NCI-H1436 (cell line): ENCODE measurements around the gene TMEM190.
A peak's percentile ranks its signal among the peaks of the same experiment; 100 is the strongest.
"Not testable (repeated sequence)": the region's sequence is repeated elsewhere in the genome, so short reads cannot be mapped to it uniquely, and the experiment has no call there.

Experiments
- DNase-seq: peaks from one replicate; lab custom pipeline; 2025; lab: John Stamatoyannopoulos, UW

The TMEM190 gene

GRCh38 chr19:55391702-55392615, 15.3 kb downstream of the TMEM190 start:
- no peak for DNase-seq

GRCh38 chr19:55392820-55393761, 16.5 kb downstream of the TMEM190 start:
- no peak for DNase-seq

GRCh38 chr19:55398200-55398925, 21.7 kb downstream of the TMEM190 start:
- no peak for DNase-seq

GRCh38 chr19:55400281-55401087, 23.9 kb downstream of the TMEM190 start:
- no peak for DNase-seq

- not testable (repeated sequence) for DNase-seq
These were observed 24.8 kb downstream of the TMEM190 start for GRCh38 chr19:55401390-55401789.

- DNase-seq, result no peak
These were observed 25.9 kb downstream of the TMEM190 start for GRCh38 chr19:55402509-55402908.

- no peak for DNase-seq
These were observed 29.0 kb downstream of the TMEM190 start for GRCh38 chr19:55405638-55406037.

GRCh38 chr19:55406091-55406825, 29.6 kb downstream of the TMEM190 start:
- no peak for DNase-seq

GRCh38 chr19:55406826-55407549, 30.4 kb downstream of the TMEM190 start:
- peak; percentile 14 for DNase-seq

GRCh38 chr19:55407550-55407799, 30.8 kb downstream of the TMEM190 start, which contains the start of gene UBE2S:
Gene UBE2S (minus strand): TSS chr19:55407788. CDS start chr19:55407589, 199 bp downstream.
- DNase-seq, result not testable (repeated sequence)

GRCh38 chr19:55407800-55408532, 31.3 kb downstream of the TMEM190 start:
- DNase-seq, result peak; percentile 99

- DNase-seq, result no peak
These were observed 31.9 kb downstream of the TMEM190 start for GRCh38 chr19:55408533-55408872.

GRCh38 chr19:55409179-55409578, 32.6 kb downstream of the TMEM190 start:
- not testable (repeated sequence) for DNase-seq

- DNase-seq, result no peak
These were observed 33.5 kb downstream of the TMEM190 start for GRCh38 chr19:55410168-55410567.

- peak; percentile 71 for DNase-seq
These were observed 41.6 kb downstream of the TMEM190 start for GRCh38 chr19:55418185-55418584.

GRCh38 chr19:55419103-55419502, 42.5 kb downstream of the TMEM190 start:
- no peak for DNase-seq

- no peak for DNase-seq
These were observed 43.1 kb downstream of the TMEM190 start for GRCh38 chr19:55419624-55420236.

- not testable (repeated sequence) for DNase-seq
These were observed 44.7 kb downstream of the TMEM190 start for GRCh38 chr19:55421281-55421680.
